Natural killer cell (primary cell): ENCODE data around the gene KHDRBS2. TPM values are rescaled to one million over a fixed set of nuclear protein-coding genes. Genes with fewer than 3 reads are reported as not detected.

Experiments used
- ATAC-seq, 3 donors: fragments of 150-1000 bp in 2 of 3; fragments of 200-7000 bp in 1 of 3; cut with Tn5 transposase; 1 replicate in 1 of 3; 2 replicates in 2 of 3; pipeline ENCODE4 v1.10.0; 2021; ENCODE audit warnings: mild to moderate bottlenecking in 2 of 3, moderate library complexity in 2 of 3
- DNase-seq, 2 donors: peaks; one replicate each; pipeline versions ENCODE4 v3.0.0 to v3.0.0-alpha.2; 2013 to 2021; ENCODE audit warnings: mixed read lengths in 1 of 2
- H3K27ac ChIP-seq: one replicate; pipeline ENCODE4 v1.5.1; 2013; ENCODE audit warnings: mild to moderate bottlenecking, low read length
- H3K27me3 ChIP-seq: one replicate; pipeline ENCODE4 v1.6.1; 2013; ENCODE audit warnings: low read length; ENCODE audit not compliant: control insufficient read depth, insufficient read depth
- H3K36me3 ChIP-seq: one replicate; pipeline ENCODE4 v1.6.1; 2013; ENCODE audit warnings: low read length; ENCODE audit not compliant: control insufficient read depth, insufficient read depth
- H3K4me1 ChIP-seq: one replicate; pipeline ENCODE4 v1.6.1; 2013; ENCODE audit warnings: low read length; ENCODE audit not compliant: control insufficient read depth, insufficient read depth
- H3K4me3 ChIP-seq: one replicate; pipeline ENCODE4 v1.5.1; 2013; ENCODE audit warnings: low read length
- H3K9me3 ChIP-seq: one replicate; pipeline ENCODE4 v1.6.1; 2013; ENCODE audit warnings: low read length; ENCODE audit not compliant: control insufficient read depth, insufficient read depth
- H3K27ac Mint-ChIP-seq, 2 donors: one replicate each; pipeline ENCODE4 v1.8.0; 2022; ENCODE audit warnings: mild to moderate bottlenecking in 2 of 2, mixed read lengths in 2 of 2, moderate library complexity in 1 of 2
- H3K27me3 Mint-ChIP-seq, 2 donors: one replicate each; pipeline ENCODE4 v1.8.0; 2022; ENCODE audit warnings: low read depth in 2 of 2, mixed read lengths in 2 of 2
- H3K36me3 Mint-ChIP-seq: one replicate; pipeline ENCODE4 v1.8.0; 2022; ENCODE audit warnings: mixed read lengths
- H3K4me1 Mint-ChIP-seq, 2 donors: one replicate each; pipeline ENCODE4 v1.8.0; 2022; ENCODE audit warnings: mixed read lengths in 2 of 2
- H3K4me3 Mint-ChIP-seq: one replicate; pipeline ENCODE4 v1.8.0; 2022; ENCODE audit warnings: mild to moderate bottlenecking, moderate library complexity, mixed read lengths
- H3K9me3 Mint-ChIP-seq, 2 donors: one replicate each; pipeline ENCODE4 v1.8.0; 2022; ENCODE audit warnings: mixed read lengths in 2 of 2
- CTCF ChIP-seq: fragments of 200-600 bp; IDR thresholded peaks from one replicate; pipeline ENCODE4 v1.8.0; 2022; ENCODE audit warnings: antibody characterized with exemption
- WGBS: methylation state at CpG from one replicate; pipeline ENCODE4 v1.1.7; 2013; ENCODE audit warnings: missing lambda C conversion rate; ENCODE audit not compliant: insufficient coverage; 5-methylcytosine and 5-hydroxymethylcytosine counted together
- intact Hi-C: fragments of 100-400 bp; cut with micrococcal nuclease; formaldehyde crosslinking; loops from one replicate; pipeline ENCODE4 v1.14.2; 2022
- total RNA-seq, 4 donors: library from RNA; stranded (reverse); fragments of 120-200 nt in 1 of 4; gene quantifications; one replicate each; pipeline versions ENCODE4 v1.2.3 to v1.2.4, GENCODE V29; 2013 to 2022

KHDRBS2 gene
- total RNA-seq, 3 donors from 2014 or later (not counting 1 experiment from before 2014, with no cell fraction given) = 0.15 to 0.26 TPM; not detected in 1

- Mint-ChIP-seq H3K4me1 (no peaks in the 10 kb centered on the region), H3K27ac (no peak overlapping the region), H3K27me3 (no peaks in the 10 kb centered on the region), H3K4me3 (no peak overlapping the region), H3K36me3 (peaks cover 8% of the 10 kb centered on the region), H3K9me3 (peaks cover 18% of the 10 kb centered on the region in 2 donors)
- intact Hi-C loops = no loop called here
- no peaks in the 10 kb centered on the region for H3K27me3 ChIP-seq
- H3K9me3 ChIP-seq = no peaks in the 10 kb centered on the region
- no peaks in the 10 kb centered on the region for H3K36me3 ChIP-seq
- no CpG with 5 or more reads among the region's 1 CpG for WGBS
- no peak overlapping the region for H3K27ac ChIP-seq
- no peak for DNase-seq
- H3K4me3 ChIP-seq = no peak overlapping the region
- ATAC-seq = no peak
- no peak for TF ChIP-seq CTCF
- no peaks in the 10 kb centered on the region for H3K4me1 ChIP-seq
Measured at GRCh38 chr6:62175195-62175594, 110.8 kb downstream of the KHDRBS2 start.

- Mint-ChIP-seq H3K4me1 (no peaks in the 10 kb centered on the region), H3K4me3 (no peak overlapping the region), H3K36me3 (peaks cover 8% of the 10 kb centered on the region), H3K27me3 (no peaks in the 10 kb centered on the region), H3K27ac (no peak overlapping the region), H3K9me3 (peaks cover 18% of the 10 kb centered on the region in 2 donors)
- H3K27me3 ChIP-seq = no peaks in the 10 kb centered on the region
- H3K36me3 ChIP-seq = no peaks in the 10 kb centered on the region
- intact Hi-C loops = no loop called here
- H3K9me3 ChIP-seq = no peaks in the 10 kb centered on the region
- no peak for TF ChIP-seq CTCF
- H3K4me1 ChIP-seq = no peaks in the 10 kb centered on the region
- H3K27ac ChIP-seq = no peak overlapping the region
- no peak overlapping the region for H3K4me3 ChIP-seq
- DNase-seq (no peak), ATAC-seq (no peak)
Measured at GRCh38 chr6:62174548-62174947, 111.5 kb downstream of the KHDRBS2 start.

- Mint-ChIP-seq H3K27me3 (no peaks in the 10 kb centered on the region), H3K9me3 (peaks cover 20 to 32% of the 10 kb centered on the region in 2 donors), H3K27ac (no peak overlapping the region), H3K4me3 (no peak overlapping the region), H3K36me3 (peaks cover 14% of the 10 kb centered on the region), H3K4me1 (no peaks in the 10 kb centered on the region)
- Histone ChIP-seq H3K9me3 (peaks cover 2% of the 10 kb centered on the region), H3K4me1 (no peaks in the 10 kb centered on the region), H3K27me3 (no peaks in the 10 kb centered on the region), H3K36me3 (no peaks in the 10 kb centered on the region), H3K27ac (no peak overlapping the region), H3K4me3 (no peak overlapping the region)
- DNase-seq = no peak
- intact Hi-C loops = no loop called here
- 83% methylated on average over 2 of the region's 4 CpGs for WGBS
- ATAC-seq = no peak
- no peak for TF ChIP-seq CTCF
Measured at GRCh38 chr6:62167736-62168135, 118.3 kb downstream of the KHDRBS2 start.

GRCh38 chr6:62162858-62163257, 123.2 kb downstream of the KHDRBS2 start:
- H3K4me3 ChIP-seq = no peak overlapping the region
- H3K4me1 Mint-ChIP-seq = no peaks in the 10 kb centered on the region
- no peaks in the 10 kb centered on the region for H3K36me3 Mint-ChIP-seq
- H3K27me3 ChIP-seq = no peaks in the 10 kb centered on the region
- peaks cover 4% of the 10 kb centered on the region for H3K9me3 ChIP-seq
- H3K9me3 Mint-ChIP-seq = peaks cover 11 to 31% of the 10 kb centered on the region in 2 donors
- ATAC-seq (no peak), DNase-seq (no peak)
- no peak overlapping the region for H3K4me3 Mint-ChIP-seq
- intact Hi-C loops = no loop called here
- H3K36me3 ChIP-seq = no peaks in the 10 kb centered on the region
- no peak overlapping the region for H3K27ac ChIP-seq
- H3K27me3 Mint-ChIP-seq = no peaks in the 10 kb centered on the region
- H3K27ac Mint-ChIP-seq = no peak overlapping the region
- TF ChIP-seq CTCF = no peak
- H3K4me1 ChIP-seq = no peaks in the 10 kb centered on the region
- WGBS = 91% methylated on average over 4 of the region's 4 CpGs
